Breast epithelium (tissue), 3 donors: Measurements from ENCODE around the gene FIP1L1.

Experiments
- CTCF ChIP-seq, 3 donors: fragments of 450-650 bp; IDR thresholded peaks; one replicate each; pipeline ENCODE4 v1.5.1; 2016 to 2017; ENCODE audit warnings: antibody characterized with exemption in 3 of 3, mild to moderate bottlenecking in 3 of 3, moderate library complexity in 3 of 3
- POLR2A ChIP-seq: fragments of 450-650 bp; IDR thresholded peaks from one replicate; pipeline ENCODE4 v1.6.1; 2016; ENCODE audit warnings: antibody characterized with exemption, mild to moderate bottlenecking, moderate library complexity

- TF ChIP-seq POLR2A = no peak
- no peak for TF ChIP-seq CTCF (IDR thresholded peaks at IDR 0.05)
These were observed 85.9 kb downstream of the FIP1L1 start for GRCh38 chr4:53463340-53463739.
